B cell (primary cell): ENCODE results near the gene CNTNAP2. TPM values are rescaled to one million over a fixed set of nuclear protein-coding genes. Genes with fewer than 3 reads are reported as not detected.

Source experiments
- ATAC-seq: fragments of 200-7000 bp; cut with Tn5 transposase; one replicate; pipeline ENCODE4 v1.10.0; 2021; ENCODE audit warnings: low read depth, mild to moderate bottlenecking, moderate number of reproducible peaks, moderate library complexity
- CTCF ChIA-PET: fragments of 350-600 bp; sonication (Branson Sonifier 250); formaldehyde crosslinking; loops from one replicate; lab custom pipeline; 2021; ENCODE audit warnings: antibody characterized with exemption, inconsistent platforms; lab: Charles Lee
- POLR2A ChIA-PET: fragments of 350-600 bp; sonication (Branson Sonifier 250); formaldehyde crosslinking; loops from one replicate; lab custom pipeline; 2021; ENCODE audit warnings: antibody characterized with exemption; lab: Charles Lee
- DNase-seq: peaks from one replicate; pipeline ENCODE4 v3.0.0; 2013
- H2AFZ ChIP-seq: 2 replicates; pipeline ENCODE4 v1.6.1; 2012; ENCODE audit warnings: mild to moderate bottlenecking, low read depth, low read length; ENCODE audit not compliant: insufficient read depth, poor library complexity, severe bottlenecking
- H3K27ac ChIP-seq, 2 donors: 1 replicate in 1 of 2; 2 replicates in 1 of 2; pipeline ENCODE4 v1.5.1; 2012 to 2013; ENCODE audit warnings: low read length in 2 of 2, mild to moderate bottlenecking in 2 of 2, moderate library complexity in 1 of 2
- H3K27me3 ChIP-seq, 4 experiments: fragments of 200-600 bp in 1 of 4; sonication (generic) in 1 of 4; replicated peaks in 1 of 4; 1 replicate in 2 of 4; 2 replicates in 2 of 4; pipeline versions ENCODE4 v1.6.1 to v1.7.0; 2013 to 2016; ENCODE audit warnings: low read length in 3 of 4, mild to moderate bottlenecking in 2 of 4, mixed read lengths in 1 of 4, moderate library complexity in 1 of 4; ENCODE audit not compliant: insufficient read depth in 4 of 4, control insufficient read depth in 3 of 4; ENCODE audit errors: control extremely low read depth in 1 of 4
- H3K36me3 ChIP-seq, 2 experiments: replicated peaks in 1 of 2; 1 replicate in 1 of 2; 2 replicates in 1 of 2; pipeline versions ENCODE4 v1.6.1 to v1.7.1; 2013; ENCODE audit warnings: low read length in 1 of 2; ENCODE audit not compliant: insufficient read depth in 2 of 2, control insufficient read depth in 1 of 2; ENCODE audit errors: control extremely low read depth in 1 of 2, extremely low read depth in 1 of 2
- H3K4me1 ChIP-seq, 2 donors: fragments of 200-600 bp in 1 of 2; sonication (generic) in 1 of 2; 1 replicate in 1 of 2; 2 replicates in 1 of 2; pipeline versions ENCODE4 v1.5.1 to v1.6.1; 2013 to 2017; ENCODE audit warnings: low read length in 2 of 2; ENCODE audit not compliant: control insufficient read depth in 2 of 2, insufficient read depth in 2 of 2
- H3K4me2 ChIP-seq: replicated peaks from 2 replicates; pipeline ENCODE3; 2012; ENCODE audit warnings: mild to moderate bottlenecking, low read depth, low read length; ENCODE audit not compliant: poor library complexity, severe bottlenecking
- H3K4me3 ChIP-seq, 5 experiments: fragments of 200-600 bp in 1 of 5; sonication (generic) in 1 of 5; 1 replicate in 3 of 5; 2 replicates in 2 of 5; pipeline versions ENCODE4 v1.5.1 to v1.7.0; 2011 to 2016; ENCODE audit warnings: low read length in 4 of 5, mild to moderate bottlenecking in 4 of 5, low read depth in 2 of 5, control low read depth in 1 of 5, moderate library complexity in 1 of 5; ENCODE audit not compliant: insufficient read depth in 1 of 5; ENCODE audit errors: control extremely low read depth in 1 of 5, extremely low read depth in 1 of 5
- H3K79me2 ChIP-seq: fragments of 200-600 bp; sonication (generic); one replicate; pipeline ENCODE4 v1.6.0; 2016; ENCODE audit warnings: low read length; ENCODE audit not compliant: control insufficient read depth, insufficient read depth
- H3K9ac ChIP-seq: fragments of 200-600 bp; sonication (generic); 2 replicates; pipeline ENCODE4 v1.6.1; 2017; ENCODE audit warnings: mild to moderate bottlenecking, low read length, moderate library complexity
- H3K9me3 ChIP-seq, 3 donors: one replicate each; pipeline versions ENCODE4 v1.6.1 to v1.7.1; 2013; ENCODE audit warnings: low read length in 2 of 3; ENCODE audit not compliant: control insufficient read depth in 2 of 3, insufficient read depth in 1 of 3; ENCODE audit errors: control extremely low read depth in 1 of 3
- H4K20me1 ChIP-seq: 2 replicates; pipeline ENCODE4 v1.6.0; 2012; ENCODE audit warnings: mild to moderate bottlenecking, low read length; ENCODE audit not compliant: insufficient read depth, control insufficient read depth, poor library complexity, severe bottlenecking
- H3K27ac Mint-ChIP-seq: one replicate; pipeline ENCODE4 v1.8.0; 2021; ENCODE audit warnings: mixed read lengths
- H3K27me3 Mint-ChIP-seq: one replicate; pipeline ENCODE4 v1.8.0; 2021; ENCODE audit warnings: mixed read lengths
- H3K4me1 Mint-ChIP-seq: one replicate; pipeline ENCODE4 v1.8.0; 2021; ENCODE audit warnings: mixed read lengths
- H3K4me3 Mint-ChIP-seq: one replicate; pipeline ENCODE4 v1.8.0; 2021; ENCODE audit warnings: mixed read lengths
- H3K9me3 Mint-ChIP-seq: one replicate; pipeline ENCODE4 v1.8.0; 2022; ENCODE audit warnings: mixed read lengths; ENCODE audit not compliant: insufficient read depth
- CTCF ChIP-seq: fragments of 200-600 bp; IDR thresholded peaks from one replicate; pipeline ENCODE4 v1.8.0; 2022; ENCODE audit warnings: antibody characterized with exemption, mild to moderate bottlenecking
- EZH2 ChIP-seq: IDR thresholded peaks from 2 replicates; pipeline ENCODE4 v1.6.1; 2012; ENCODE audit warnings: borderline replicate concordance, low read depth, mild to moderate bottlenecking, moderate library complexity, low read length; ENCODE audit not compliant: insufficient read depth, poor library complexity, severe bottlenecking
- WGBS: methylation state at CpG from one replicate; pipeline ENCODE4 v1.1.5; 2013; ENCODE audit warnings: missing lambda C conversion rate; ENCODE audit not compliant: insufficient coverage; 5-methylcytosine and 5-hydroxymethylcytosine counted together
- intact Hi-C: fragments of 100-400 bp; cut with micrococcal nuclease; formaldehyde crosslinking; loops from one replicate; pipeline ENCODE4 v1.10.0; 2022
- polyA plus RNA-seq: library from polyadenylated mRNA; depleted of rRNA; stranded (reverse); fragments of >200 nt; gene quantifications from 2 replicates; pipeline ENCODE4 v1.2.3, GENCODE V29; 2012
- total RNA-seq, 2 donors: library from RNA; stranded (reverse); fragments of 120-200 nt in 1 of 2; gene quantifications; 1 replicate in 1 of 2; 2 replicates in 1 of 2; pipeline versions ENCODE4 v1.2.3 to v1.2.4, GENCODE V29; 2013 to 2022

CNTNAP2 gene
- total and polyA plus RNA-seq, 2 donors (not counting 1 experiment from before 2014, with no cell fraction given) = 7.4 to 16.6 TPM

GRCh38 chr7:147708871-147709270 lies 1592.3 kb downstream of the CNTNAP2 start:
- Histone ChIP-seq H3K4me2 (no peak overlapping the region), H3K27ac (no peak overlapping the region), H3K4me3 (no peak overlapping the region), H3K36me3 (no peaks in the 10 kb centered on the region), H3K9ac (no peak overlapping the region), H2AFZ (no peak overlapping the region), H3K79me2 (no peaks in the 10 kb centered on the region), H3K9me3 (peaks cover 0 to 14% (median 12%) of the 10 kb centered on the region in 3 donors), H3K27me3 (no peaks in the 10 kb centered on the region), H4K20me1 (no peaks in the 10 kb centered on the region), H3K4me1 (no peaks in the 10 kb centered on the region)
- 94% methylated on average over 5 of the region's 6 CpGs for WGBS
- H3K27me3 Mint-ChIP-seq = no peaks in the 10 kb centered on the region
- ATAC-seq (no peak), DNase-seq (no peak)
- no peak overlapping the region for H3K27ac Mint-ChIP-seq
- ChIA-PET CTCF (no interaction called here), POLR2A (no interaction called here)
- intact Hi-C loops = no loop called here
- peaks cover 5% of the 10 kb centered on the region for H3K9me3 Mint-ChIP-seq
- no peak for TF ChIP-seq EZH2
- no peak for TF ChIP-seq CTCF
- no peak overlapping the region for H3K4me3 Mint-ChIP-seq
- H3K4me1 Mint-ChIP-seq = no peaks in the 10 kb centered on the region

GRCh38 chr7:147711447-147711846 lies 1594.8 kb downstream of the CNTNAP2 start:
- Mint-ChIP-seq H3K27me3 (no peaks in the 10 kb centered on the region), H3K4me1 (no peaks in the 10 kb centered on the region), H3K4me3 (no peak overlapping the region), H3K9me3 (peaks cover 8% of the 10 kb centered on the region), H3K27ac (no peak overlapping the region)
- DNase-seq (no peak), ATAC-seq (no peak)
- TF ChIP-seq EZH2 = no peak
- no peak for TF ChIP-seq CTCF
- H3K9me3 ChIP-seq = peaks cover 0 to 14% (median 12%) of the 10 kb centered on the region in 3 donors
- POLR2A ChIA-PET = no interaction called here
- H3K4me1 ChIP-seq = no peaks in the 10 kb centered on the region
- no peaks in the 10 kb centered on the region for H3K36me3 ChIP-seq
- no peaks in the 10 kb centered on the region for H4K20me1 ChIP-seq
- H2AFZ ChIP-seq = no peak overlapping the region
- intact Hi-C loops = no loop called here
- H3K4me2 ChIP-seq = no peak overlapping the region
- no peak overlapping the region for H3K4me3 ChIP-seq
- H3K27ac ChIP-seq = no peak overlapping the region
- 34% methylated on average over 2 of the region's 2 CpGs for WGBS
- no peak overlapping the region for H3K9ac ChIP-seq
- no peaks in the 10 kb centered on the region for H3K27me3 ChIP-seq
- no peaks in the 10 kb centered on the region for H3K79me2 ChIP-seq
- CTCF ChIA-PET = no interaction called here
